HepG2 (cell line): Measurements from ENCODE around the gene SPAG5. TPM values are rescaled to one million over a fixed set of nuclear protein-coding genes. Genes with fewer than 3 reads are reported as not detected.

Source experiments
- ARHGAP35 ChIP-seq: sonication (generic); formaldehyde crosslinking; IDR thresholded peaks from 2 replicates; pipeline ENCODE4 v1.9.0; 2022; ENCODE audit warnings: mild to moderate bottlenecking, inconsistent platforms, moderate library complexity, missing genetic modification reagents, borderline replicate concordance
- KDM2A ChIP-seq: sonication (generic); formaldehyde crosslinking; IDR thresholded peaks from 2 replicates; pipeline ENCODE4 v1.4.0; 2020; ENCODE audit warnings: low read depth, missing genetic modification reagents, borderline replicate concordance
- MEIS2 ChIP-seq: sonication (generic); formaldehyde crosslinking; IDR thresholded peaks from 2 replicates; pipeline ENCODE4 v1.9.0; 2021; ENCODE audit warnings: mild to moderate bottlenecking, missing genetic modification reagents
- MTA3 ChIP-seq: sonication (generic); formaldehyde crosslinking; IDR thresholded peaks from 2 replicates; pipeline ENCODE4 v1.4.0; 2020; ENCODE audit warnings: missing genetic modification reagents
- MXD4 ChIP-seq: IDR thresholded peaks from 2 replicates; pipeline ENCODE4 v1.6.1; 2016; ENCODE audit warnings: mild to moderate bottlenecking, missing biosample characterization, missing genetic modification reagents
- NR3C1 ChIP-seq: sonication (generic); formaldehyde crosslinking; IDR thresholded peaks from 2 replicates; pipeline ENCODE4 v1.4.0; 2020; ENCODE audit warnings: missing genetic modification reagents
- NRL ChIP-seq: sonication (generic); formaldehyde crosslinking; IDR thresholded peaks from 2 replicates; pipeline ENCODE4 v1.5.0; 2020; ENCODE audit warnings: missing genetic modification reagents, mild to moderate bottlenecking, moderate library complexity, borderline replicate concordance
- SRSF1 ChIP-seq: fragments of 200-400 bp; formaldehyde crosslinking; optimal IDR thresholded peaks from 2 replicates; pipeline ENCODE3; 2017; ENCODE audit warnings: mild to moderate bottlenecking, low read depth, low read length, moderate library complexity
- TP53 ChIP-seq: sonication (generic); formaldehyde crosslinking; conservative IDR thresholded peaks from 2 replicates; pipeline ENCODE4 v1.4.0; 2020; ENCODE audit warnings: missing genetic modification reagents
- ZBTB42 ChIP-seq: sonication (generic); formaldehyde crosslinking; IDR thresholded peaks from 2 replicates; pipeline ENCODE4 v1.5.0; 2020; ENCODE audit warnings: mild to moderate bottlenecking, missing genetic modification reagents
- ZBTB43 ChIP-seq: sonication (generic); formaldehyde crosslinking; conservative IDR thresholded peaks from 2 replicates; pipeline ENCODE4 v1.4.0; 2020; ENCODE audit warnings: missing genetic modification reagents
- ZFP82 ChIP-seq: sonication (generic); formaldehyde crosslinking; IDR thresholded peaks from 2 replicates; pipeline ENCODE4 v1.5.1; 2020; ENCODE audit warnings: mild to moderate bottlenecking, missing genetic modification reagents, borderline replicate concordance
- ZFY ChIP-seq: sonication (generic); formaldehyde crosslinking; IDR thresholded peaks from 2 replicates; pipeline ENCODE4 v1.4.0; 2020; ENCODE audit warnings: missing genetic modification reagents
- ZMAT3 ChIP-seq: sonication (generic); formaldehyde crosslinking; conservative IDR thresholded peaks from 2 replicates; pipeline ENCODE4 v1.7.0; 2021; ENCODE audit warnings: missing genetic modification reagents
- ZMYM3 ChIP-seq: sonication (generic); formaldehyde crosslinking; IDR thresholded peaks from 2 replicates; pipeline ENCODE4 v1.5.1; 2020; ENCODE audit warnings: mild to moderate bottlenecking, missing genetic modification reagents
- ZNF282 ChIP-seq: fragments of 450-650 bp; IDR thresholded peaks from 2 replicates; pipeline ENCODE4 v1.6.1; 2018; ENCODE audit not compliant: partially characterized antibody
- ZNF609 ChIP-seq: sonication (generic); formaldehyde crosslinking; IDR thresholded peaks from 2 replicates; pipeline ENCODE4 v1.4.0; 2020; ENCODE audit warnings: mild to moderate bottlenecking, missing genetic modification reagents, borderline replicate concordance
- ZNF800 ChIP-seq: sonication (generic); formaldehyde crosslinking; IDR thresholded peaks from 2 replicates; pipeline ENCODE4 v1.4.0; 2020; ENCODE audit warnings: missing genetic modification reagents
- polyA plus RNA-seq, 8 experiments: library from polyadenylated mRNA; depleted of rRNA in 3 of 8; stranded (reverse) in 7 of 8; unstranded in 1 of 8; fragments of >200 nt; fragmentation: Illumina TruSeq in 4 of 8; extraction: Trizol in 4 of 8; gene quantifications; 2 replicates each; pipeline versions ENCODE4 v1.2.1 to v1.2.3, GENCODE V29; 2011 to 2016; ENCODE audit warnings: low read depth in 4 of 8, missing spikeins in 1 of 8, mixed read lengths in 1 of 8; ENCODE audit not compliant: insufficient read depth in 1 of 8
- total RNA-seq, 5 experiments: library from RNA; depleted of rRNA; stranded (reverse); fragments of >200 nt; fragmentation: Illumina TruSeq; extraction: Trizol; gene quantifications; 2 replicates each; pipeline ENCODE4 v1.2.3, GENCODE V29; 2016; ENCODE audit warnings: low read depth in 1 of 5
- TF ChIP-seq, protein P1 (sequence below): sonication (generic); formaldehyde crosslinking; IDR thresholded peaks from 2 replicates; pipeline ENCODE4 v1.8.0; 2022; ENCODE audit warnings: missing genetic modification reagents, mild to moderate bottlenecking, inconsistent platforms, borderline replicate concordance

SPAG5 gene
- total and polyA plus RNA-seq, 2 of the 13 experiments (the other 11 are each of a cell fraction or from before 2014, with no cell fraction given) = 41.4 to 98.0 TPM

GRCh38 chr17:28599311-28600184 is 723 bp upstream of the SPAG5 start (continued):
- TF ChIP-seq ZNF609 (CRISPR knock-in tag) = no peak
- no peak for TF ChIP-seq ZNF282
- 0 out of 2 replicates have a peak, but pooled peaks have one; percentile 21 for TF ChIP-seq ZFP82 (CRISPR knock-in tag)
- TF ChIP-seq ZMAT3 (CRISPR knock-in tag) = 0 out of 2 replicates have a peak, but pooled peaks have one; percentile 18
- no peak for TF ChIP-seq MEIS2
- TF ChIP-seq ZMYM3 (CRISPR knock-in tag) = peak; percentile 28; the same call in 1 of the 2 replicates
- TF ChIP-seq, protein P1, sequence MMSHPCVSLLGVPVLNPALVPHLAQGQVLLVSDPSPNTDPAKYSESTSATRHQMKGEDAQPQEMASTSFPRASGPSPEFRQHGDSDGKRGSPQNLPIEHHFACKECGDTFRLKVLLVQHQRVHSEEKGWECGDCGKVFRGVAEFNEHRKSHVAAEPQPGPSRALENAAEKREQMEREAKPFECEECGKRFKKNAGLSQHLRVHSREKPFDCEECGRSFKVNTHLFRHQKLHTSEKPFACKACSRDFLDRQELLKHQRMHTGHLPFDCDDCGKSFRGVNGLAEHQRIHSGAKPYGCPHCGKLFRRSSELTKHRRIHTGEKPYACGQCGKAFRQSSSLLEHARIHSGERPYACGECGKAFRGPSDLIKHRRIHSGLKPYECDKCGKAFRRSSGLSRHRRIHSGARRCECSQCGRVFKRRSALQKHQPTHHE (CRISPR knock-in tag) = no peak
- TF ChIP-seq SRSF1 = peak; percentile 1
- TF ChIP-seq ZFY (CRISPR knock-in tag) = peak; percentile 42; the same call in 1 of the 2 replicates
- TF ChIP-seq NRL = no peak
- no peak; the same call in 1 of the 2 replicates for TF ChIP-seq ZBTB42 (CRISPR knock-in tag)
- no peak; the same call in 1 of the 2 replicates for TF ChIP-seq ZNF800 (CRISPR knock-in tag)
- TF ChIP-seq MXD4 (CRISPR knock-in tag) = no peak; the same call in 1 of the 2 replicates
- TF ChIP-seq KDM2A (CRISPR knock-in tag) = peak; percentile 38
- peak; percentile 93 for TF ChIP-seq ZBTB43 (CRISPR knock-in tag)
- TF ChIP-seq NR3C1 (CRISPR knock-in tag) = no peak
- no peak for TF ChIP-seq MTA3 (CRISPR knock-in tag)
- no peak for TF ChIP-seq ARHGAP35 (CRISPR knock-in tag)
- TF ChIP-seq TP53 (CRISPR knock-in tag) = no peak
